Measurements from ENCODE around the gene DACT1. TPM values are rescaled to one million over a fixed set of nuclear protein-coding genes. Genes with fewer than 3 reads are reported as not detected.

The DACT1 gene
- total and polyA plus RNA-seq, 2 experiments from 2014 or later: 6.8 to 26.9 TPM

- H3K9ac ChIP-seq: peak overlapping the region; percentile 85
- H2AFZ ChIP-seq: peak overlapping the region; percentile 81
- no peaks in the 10 kb centered on the region for H3K9me2 ChIP-seq (ENCODE audit: insufficient read depth)
- 1% methylated on average over 5 of the region's 5 CpGs for WGBS, 2 experiments (ENCODE audit: low coverage in 1 of 2, low lambda C conversion rate in 2 of 2, missing lambda C conversion rate in 2 of 2)
- H3F3A ChIP-seq (ENCODE audit: insufficient read depth): peaks cover 19% of the 10 kb centered on the region
- H3K27me3 ChIP-seq (replicated peaks; ENCODE audit: insufficient read depth): no peaks in the 10 kb centered on the region
- in situ Hi-C loops (cut with MboI): loop anchor here (10.0 to 25.0 kb wide), 3 partner anchors 385 to 797 kb away; no protein-coding TSS in a partner anchor
- H3K79me2 ChIP-seq (ENCODE audit: insufficient read depth): peaks cover 29% of the 10 kb centered on the region
- H3K36me3 ChIP-seq (ENCODE audit: low read depth): peaks cover 30% of the 10 kb centered on the region
- peak overlapping the region; percentile 88 for H3K27ac ChIP-seq
- TF ChIP-seq EZH2 (IDR thresholded peaks at IDR 0.05; ENCODE audit: insufficient read depth, poor library complexity, severe bottlenecking) (no peak), EZH2phosphoT487 (IDR thresholded peaks at IDR 0.05; ENCODE audit: insufficient read depth, low read depth) (no peak)
- peak; percentile 89 for DNase-seq
- H3K4me2 ChIP-seq (ENCODE audit: unreplicated experiment): peak overlapping the region; percentile 85
- H3K4me1 ChIP-seq (ENCODE audit: insufficient read depth): peaks cover 22% of the 10 kb centered on the region
- no peaks in the 10 kb centered on the region for H3K9me3 ChIP-seq (ENCODE audit: low read depth)
- peak overlapping the region; percentile 93 for H3K4me3 ChIP-seq
- H4K20me1 ChIP-seq (ENCODE audit: insufficient read depth): no peaks in the 10 kb centered on the region
These were observed 2.2 kb downstream of the DACT1 start for GRCh38 chr14:58639842-58640484.

GRCh38 chr14:58640959-58641358 is 3.2 kb downstream of the DACT1 start:
- peaks cover 19% of the 10 kb centered on the region for H3F3A ChIP-seq (ENCODE audit: insufficient read depth)
- H3K27ac ChIP-seq: no peak overlapping the region
- no peak overlapping the region for H3K4me3 ChIP-seq
- no peaks in the 10 kb centered on the region for H3K9me2 ChIP-seq (ENCODE audit: insufficient read depth)
- H3K36me3 ChIP-seq (ENCODE audit: low read depth): peaks cover 30% of the 10 kb centered on the region
- peak overlapping the region; percentile 85 for H3K4me2 ChIP-seq (ENCODE audit: unreplicated experiment)
- H3K79me2 ChIP-seq (ENCODE audit: insufficient read depth): peaks cover 29% of the 10 kb centered on the region
- H4K20me1 ChIP-seq (ENCODE audit: insufficient read depth): no peaks in the 10 kb centered on the region
- no peak overlapping the region for H3K9ac ChIP-seq
- in situ Hi-C loops (cut with MboI): loop anchor here (10.0 to 25.0 kb wide), 3 partner anchors 384 to 796 kb away; no protein-coding TSS in a partner anchor
- no peaks in the 10 kb centered on the region for H3K9me3 ChIP-seq (ENCODE audit: low read depth)
- DNase-seq: no peak
- H2AFZ ChIP-seq: no peak overlapping the region
- TF ChIP-seq EZH2phosphoT487 (IDR thresholded peaks at IDR 0.05; ENCODE audit: insufficient read depth, low read depth): no peak
- no peak for TF ChIP-seq EZH2 (IDR thresholded peaks at IDR 0.05; ENCODE audit: insufficient read depth, poor library complexity, severe bottlenecking)
- peaks cover 22% of the 10 kb centered on the region for H3K4me1 ChIP-seq (ENCODE audit: insufficient read depth)
- no peaks in the 10 kb centered on the region for H3K27me3 ChIP-seq (replicated peaks; ENCODE audit: insufficient read depth)
- 96 to 97% methylated on average over 2 of the region's 2 CpGs for WGBS, 2 experiments (ENCODE audit: low coverage in 1 of 2, low lambda C conversion rate in 2 of 2, missing lambda C conversion rate in 2 of 2)

- H4K20me1 ChIP-seq (ENCODE audit: insufficient read depth): no peaks in the 10 kb centered on the region
- H3K4me2 ChIP-seq (ENCODE audit: unreplicated experiment): no peak overlapping the region
- H3K9ac ChIP-seq: no peak overlapping the region
- no peaks in the 10 kb centered on the region for H3K9me3 ChIP-seq (ENCODE audit: low read depth)
- no peaks in the 10 kb centered on the region for H3K9me2 ChIP-seq (ENCODE audit: insufficient read depth)
- peaks cover 22% of the 10 kb centered on the region for H3K4me1 ChIP-seq (ENCODE audit: insufficient read depth)
- H3K36me3 ChIP-seq (ENCODE audit: low read depth): peaks cover 30% of the 10 kb centered on the region
- no peak overlapping the region for H3K27ac ChIP-seq
- no peaks in the 10 kb centered on the region for H3K27me3 ChIP-seq (replicated peaks; ENCODE audit: insufficient read depth)
- peaks cover 19% of the 10 kb centered on the region for H3F3A ChIP-seq (ENCODE audit: insufficient read depth)
- no peak for DNase-seq
- H2AFZ ChIP-seq: no peak overlapping the region
- no peak for TF ChIP-seq EZH2 (IDR thresholded peaks at IDR 0.05; ENCODE audit: insufficient read depth, poor library complexity, severe bottlenecking)
- no peak for TF ChIP-seq EZH2phosphoT487 (IDR thresholded peaks at IDR 0.05; ENCODE audit: insufficient read depth, low read depth)
- H3K4me3 ChIP-seq: no peak overlapping the region
- peaks cover 29% of the 10 kb centered on the region for H3K79me2 ChIP-seq (ENCODE audit: insufficient read depth)
- in situ Hi-C loops (cut with MboI): loop anchor here (10.0 to 25.0 kb wide), 3 partner anchors 383 to 796 kb away; no protein-coding TSS in a partner anchor
- WGBS, 2 experiments (ENCODE audit: low coverage in 1 of 2, low lambda C conversion rate in 2 of 2, missing lambda C conversion rate in 2 of 2): 88 to 89% methylated on average over 5 of the region's 5 CpGs
These were observed 3.7 kb downstream of the DACT1 start for GRCh38 chr14:58641509-58641908.

- Histone ChIP-seq H4K20me1 (ENCODE audit: insufficient read depth) (no peaks in the 10 kb centered on the region), H3K4me3 (no peak overlapping the region), H3K27ac (no peak overlapping the region), H3K79me2 (ENCODE audit: insufficient read depth) (peaks cover 34% of the 10 kb centered on the region), H3K9me3 (ENCODE audit: low read depth) (no peaks in the 10 kb centered on the region), H3F3A (ENCODE audit: insufficient read depth) (peaks cover 13% of the 10 kb centered on the region), H2AFZ (no peak overlapping the region), H3K27me3 (replicated peaks; ENCODE audit: insufficient read depth) (no peaks in the 10 kb centered on the region), H3K4me1 (ENCODE audit: insufficient read depth) (peaks cover 18% of the 10 kb centered on the region), H3K36me3 (ENCODE audit: low read depth) (peaks cover 42% of the 10 kb centered on the region), H3K4me2 (ENCODE audit: unreplicated experiment) (no peak overlapping the region), H3K9me2 (ENCODE audit: insufficient read depth) (no peaks in the 10 kb centered on the region), H3K9ac (no peak overlapping the region)
- DNase-seq: no peak
- in situ Hi-C loops (cut with MboI): loop anchor here (10.0 to 25.0 kb wide), 3 partner anchors 381 to 794 kb away; no protein-coding TSS in a partner anchor
- WGBS, 2 experiments (ENCODE audit: low coverage in 1 of 2, low lambda C conversion rate in 2 of 2, missing lambda C conversion rate in 2 of 2): 94 to 100% methylated on average over 1 of the region's 1 CpG
- no peak for TF ChIP-seq EZH2phosphoT487 (IDR thresholded peaks at IDR 0.05; ENCODE audit: insufficient read depth, low read depth)
- no peak for TF ChIP-seq EZH2 (IDR thresholded peaks at IDR 0.05; ENCODE audit: insufficient read depth, poor library complexity, severe bottlenecking)
These were observed 5.6 kb downstream of the DACT1 start for GRCh38 chr14:58643366-58643765.
